Esophagus muscularis mucosa (tissue), 4 donors: ENCODE measurements around the gene MBIP. TPM values are rescaled to one million over a fixed set of nuclear protein-coding genes. Genes with fewer than 3 reads are reported as not detected.
A peak's percentile ranks its signal among the peaks of the same experiment; 100 is the strongest.

ENCODE experiments used
- DNase-seq: peaks from one replicate; pipeline ENCODE4 v3.0.0-alpha.2; 2017; ENCODE audit errors: extremely low spot score
- H3K27ac ChIP-seq, 4 donors: fragments of 200-600 bp; sonication (generic); replicated peaks in 1 of 4; 1 replicate in 3 of 4; 2 replicates in 1 of 4; pipeline ENCODE4 v1.5.1; 2016 to 2019; ENCODE audit warnings: mild to moderate bottlenecking in 1 of 4
- H3K27me3 ChIP-seq, 4 donors: fragments of 200-600 bp; sonication (generic); one replicate each; pipeline versions ENCODE4 v1.5.1 to v1.6.0; 2016 to 2019
- H3K36me3 ChIP-seq, 4 donors: fragments of 200-600 bp; sonication (generic); one replicate each; pipeline ENCODE4 v1.5.1; 2016 to 2019
- H3K4me1 ChIP-seq, 4 donors: fragments of 200-600 bp; sonication (generic); one replicate each; pipeline ENCODE4 v1.5.1; 2016 to 2019
- H3K4me3 ChIP-seq, 4 donors: fragments of 200-600 bp; sonication (generic); 1 replicate in 2 of 4; 2 replicates in 2 of 4; pipeline ENCODE4 v1.5.1; 2016 to 2019; ENCODE audit warnings: mild to moderate bottlenecking in 4 of 4, moderate library complexity in 1 of 4
- H3K9me3 ChIP-seq, 4 donors: fragments of 200-600 bp; sonication (generic); 1 replicate in 3 of 4; 2 replicates in 1 of 4; pipeline ENCODE4 v1.5.1; 2016 to 2019
- EP300 ChIP-seq: sonication (generic); formaldehyde crosslinking; IDR thresholded peaks from one replicate; pipeline ENCODE4 v1.6.1; 2017; ENCODE audit warnings: antibody characterized with exemption
- POLR2A ChIP-seq: fragments of 450-650 bp; IDR thresholded peaks from one replicate; pipeline ENCODE4 v1.6.1; 2017; ENCODE audit warnings: antibody characterized with exemption, moderate library complexity, mild to moderate bottlenecking, low read depth
- POLR2AphosphoS5 ChIP-seq, 2 donors: sonication (generic); formaldehyde crosslinking; IDR thresholded peaks; one replicate each; pipeline ENCODE4 v1.6.1; 2017; ENCODE audit warnings: antibody characterized with exemption in 2 of 2
- WGBS: methylation state at CpG from one replicate; pipeline ENCODE4 v1.1.5; 2018; 5-methylcytosine and 5-hydroxymethylcytosine counted together
- intact Hi-C: fragments of 100-400 bp; cut with DNase I; formaldehyde crosslinking; loops from one replicate; pipeline ENCODE4 v1.15.1; 2023
- total RNA-seq, 4 donors: library from RNA; depleted of rRNA; stranded (reverse); fragments of >200 nt; gene quantifications; one replicate each; pipeline versions ENCODE4 v1.1.0 to v1.2.1, GENCODE V29; 2016
- TF ChIP-seq, protein P1 (sequence below), 3 experiments: fragments of 200-600 bp in 2 of 3; fragments of 450-650 bp in 1 of 3; sonication (generic) in 2 of 3; IDR thresholded peaks; one replicate each; pipeline ENCODE4 v1.5.1; 2017 to 2019; ENCODE audit warnings: antibody characterized with exemption in 3 of 3, mild to moderate bottlenecking in 2 of 3, moderate library complexity in 1 of 3

Gene MBIP, protein sequence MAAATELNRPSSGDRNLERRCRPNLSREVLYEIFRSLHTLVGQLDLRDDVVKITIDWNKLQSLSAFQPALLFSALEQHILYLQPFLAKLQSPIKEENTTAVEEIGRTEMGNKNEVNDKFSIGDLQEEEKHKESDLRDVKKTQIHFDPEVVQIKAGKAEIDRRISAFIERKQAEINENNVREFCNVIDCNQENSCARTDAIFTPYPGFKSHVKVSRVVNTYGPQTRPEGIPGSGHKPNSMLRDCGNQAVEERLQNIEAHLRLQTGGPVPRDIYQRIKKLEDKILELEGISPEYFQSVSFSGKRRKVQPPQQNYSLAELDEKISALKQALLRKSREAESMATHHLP
- 10 to 100 TPM; 10.8 to 16.2 (median 12.9) TPM for total RNA-seq

DNA sequence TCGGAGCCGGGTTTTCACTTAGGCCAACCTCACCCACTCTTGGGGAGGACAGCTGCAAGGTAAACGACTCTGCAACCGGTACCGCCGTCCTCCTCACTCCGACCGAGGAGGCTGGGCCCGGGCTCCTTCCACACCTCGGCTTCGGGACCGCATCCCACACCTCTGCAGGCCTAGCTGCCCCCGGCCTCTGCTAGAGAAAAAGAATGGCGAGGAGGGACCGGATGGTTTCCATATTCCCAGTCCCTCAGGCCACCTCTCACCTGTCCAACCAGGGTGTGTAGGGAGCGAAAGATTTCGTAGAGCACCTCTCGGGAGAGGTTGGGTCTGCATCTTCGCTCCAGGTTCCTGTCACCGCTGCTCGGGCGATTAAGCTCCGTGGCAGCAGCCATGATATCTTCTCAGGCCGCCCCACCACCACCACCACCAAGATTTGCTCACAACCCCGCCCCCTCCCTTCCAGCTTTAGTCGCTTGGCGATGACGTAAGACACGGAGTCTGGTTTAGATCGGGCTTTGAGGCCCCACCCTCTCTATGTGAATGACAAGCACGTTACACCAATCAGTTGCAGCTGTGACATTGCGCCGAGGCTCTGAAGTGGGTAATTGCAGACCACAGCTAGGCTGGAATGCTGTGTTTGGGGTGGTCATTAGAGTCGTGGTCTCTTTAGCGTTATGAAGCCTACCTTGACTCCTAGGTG is at the start of gene MBIP:
Gene MBIP, minus strand, starts transcription at position 438 of the 697 bp plus-strand sequence. Its CDS starts 49 bp downstream, at position 389.
- Histone ChIP-seq H3K4me3 (peak within 1 kb of the TSS; percentile 75 to 90 (median 84)), H3K9me3 (no peaks in the 10 kb centered on the region), H3K27ac (peak within 1 kb of the TSS; percentile 85 to 86 (median 86)), H3K4me1 (peaks cover 11 to 39% (median 25%) of the 10 kb centered on the region in 4 donors), H3K36me3 (no peaks in the 10 kb centered on the region), H3K27me3 (peaks cover 0 to 3% (median 0%) of the 10 kb centered on the region in 4 donors)
- WGBS, result under 1% methylated on average over 32 of the region's 35 CpGs
- peak; percentile 99 for DNase-seq
- TF ChIP-seq EP300 (no peak), POLR2AphosphoS5 (IDR thresholded peaks at IDR 0.05) (peak; percentile 72 to 81)
- intact Hi-C loops, result no loop called here

DNA sequence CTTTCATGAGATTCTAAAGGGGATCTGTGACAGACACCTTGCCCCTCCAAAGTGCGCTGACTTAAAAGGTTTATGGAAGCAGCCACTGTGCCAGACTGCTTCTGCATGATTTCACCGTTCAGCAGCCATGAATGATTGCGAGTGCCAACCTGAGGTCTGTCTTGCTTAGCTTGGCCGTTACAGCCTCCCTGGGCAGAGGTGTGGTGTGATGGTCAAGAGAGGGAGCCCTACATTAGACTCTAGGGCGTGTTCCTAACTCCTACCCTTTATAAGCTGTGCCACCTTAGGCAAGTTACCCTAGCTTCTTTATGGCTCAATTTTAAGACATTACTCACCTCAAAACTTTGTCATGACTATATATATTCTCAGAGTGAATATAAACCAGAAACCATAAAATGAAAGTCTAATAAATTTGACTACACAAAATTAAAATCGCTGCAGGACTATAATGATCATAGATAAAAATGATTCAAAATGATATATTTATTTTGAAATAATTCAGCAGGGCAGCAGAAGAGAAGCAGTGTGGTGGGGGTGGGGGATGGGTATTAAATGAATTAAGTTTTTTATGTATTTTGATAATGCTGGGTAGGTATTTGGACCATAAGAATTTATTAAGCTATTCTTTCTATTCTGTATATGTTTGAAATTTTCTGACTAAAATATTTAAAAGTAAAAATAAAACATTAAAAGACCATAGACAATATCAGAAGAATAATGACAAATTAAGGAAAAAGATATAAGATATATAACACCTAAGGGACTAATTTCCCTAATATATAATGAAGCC is 47.7 kb upstream of the MBIP start:
- 83% methylated on average over 6 of the region's 6 CpGs for WGBS
- intact Hi-C loops, result no loop called here
- no peak for DNase-seq
- Histone ChIP-seq H3K27me3 (no peaks in the 10 kb centered on the region), H3K36me3 (no peaks in the 10 kb centered on the region), H3K4me3 (no peak overlapping the region), H3K4me1 (no peaks in the 10 kb centered on the region), H3K9me3 (no peaks in the 10 kb centered on the region), H3K27ac (no peak overlapping the region)
- TF ChIP-seq POLR2A (no peak), EP300 (no peak), POLR2AphosphoS5 (IDR thresholded peaks at IDR 0.05) (no peak)
- TF ChIP-seq, protein P1, sequence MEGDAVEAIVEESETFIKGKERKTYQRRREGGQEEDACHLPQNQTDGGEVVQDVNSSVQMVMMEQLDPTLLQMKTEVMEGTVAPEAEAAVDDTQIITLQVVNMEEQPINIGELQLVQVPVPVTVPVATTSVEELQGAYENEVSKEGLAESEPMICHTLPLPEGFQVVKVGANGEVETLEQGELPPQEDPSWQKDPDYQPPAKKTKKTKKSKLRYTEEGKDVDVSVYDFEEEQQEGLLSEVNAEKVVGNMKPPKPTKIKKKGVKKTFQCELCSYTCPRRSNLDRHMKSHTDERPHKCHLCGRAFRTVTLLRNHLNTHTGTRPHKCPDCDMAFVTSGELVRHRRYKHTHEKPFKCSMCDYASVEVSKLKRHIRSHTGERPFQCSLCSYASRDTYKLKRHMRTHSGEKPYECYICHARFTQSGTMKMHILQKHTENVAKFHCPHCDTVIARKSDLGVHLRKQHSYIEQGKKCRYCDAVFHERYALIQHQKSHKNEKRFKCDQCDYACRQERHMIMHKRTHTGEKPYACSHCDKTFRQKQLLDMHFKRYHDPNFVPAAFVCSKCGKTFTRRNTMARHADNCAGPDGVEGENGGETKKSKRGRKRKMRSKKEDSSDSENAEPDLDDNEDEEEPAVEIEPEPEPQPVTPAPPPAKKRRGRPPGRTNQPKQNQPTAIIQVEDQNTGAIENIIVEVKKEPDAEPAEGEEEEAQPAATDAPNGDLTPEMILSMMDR (IDR thresholded peaks at IDR 0.05), result no peak

DNA sequence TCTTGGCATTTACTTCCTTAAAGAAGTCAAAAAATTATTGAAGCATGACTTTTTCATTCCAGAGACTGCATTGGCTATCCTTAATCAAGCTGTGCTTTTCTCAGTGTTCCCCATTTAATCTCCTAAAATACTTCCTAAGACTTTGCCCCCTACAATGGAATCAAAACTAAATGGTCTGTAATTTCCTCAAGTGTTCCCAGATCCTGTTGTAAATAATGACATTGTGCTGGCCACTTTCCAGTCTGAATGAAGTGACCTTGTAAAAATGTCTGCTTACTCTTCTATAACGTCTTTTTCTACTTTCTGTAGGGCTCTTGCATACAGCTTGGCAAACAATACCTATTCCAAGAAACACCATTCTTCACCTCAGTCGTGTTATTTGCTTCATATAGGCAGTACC is 45.3 kb upstream of the MBIP start:
- Histone ChIP-seq H3K4me1 (no peaks in the 10 kb centered on the region), H3K27ac (no peak overlapping the region), H3K4me3 (no peak overlapping the region), H3K9me3 (no peaks in the 10 kb centered on the region), H3K36me3 (no peaks in the 10 kb centered on the region), H3K27me3 (no peaks in the 10 kb centered on the region)
- intact Hi-C loops, result no loop called here
- TF ChIP-seq POLR2A (no peak), EP300 (no peak), POLR2AphosphoS5 (IDR thresholded peaks at IDR 0.05) (no peak)
- TF ChIP-seq, protein P1 (IDR thresholded peaks at IDR 0.05), result no peak
- 49% methylated on average over 2 of the region's 2 CpGs for WGBS
- peak; percentile 3 for DNase-seq

DNA sequence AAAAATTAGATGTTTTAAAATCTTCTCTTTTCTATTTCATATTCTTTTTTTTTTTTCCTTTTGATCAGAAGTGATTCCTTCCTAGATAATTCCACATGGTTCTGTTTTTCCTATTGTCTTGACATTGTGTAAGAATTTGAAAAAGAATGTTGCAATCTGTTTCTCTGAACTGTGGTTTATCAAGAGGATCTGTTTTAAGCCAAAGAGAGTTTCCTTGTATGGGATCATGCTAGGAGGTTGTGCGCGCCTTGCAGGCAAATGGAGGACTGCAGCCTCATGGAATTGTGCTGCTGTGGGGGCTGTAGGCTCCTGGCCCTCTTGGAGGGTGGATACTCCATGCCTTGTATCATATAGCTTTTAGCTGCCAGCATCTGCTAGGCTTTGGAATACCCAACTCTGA is 43.3 kb upstream of the MBIP start:
- H3K36me3 ChIP-seq, result no peaks in the 10 kb centered on the region
- intact Hi-C loops, result no loop called here
- DNase-seq, result peak; percentile 50
- TF ChIP-seq POLR2A (no peak), POLR2AphosphoS5 (IDR thresholded peaks at IDR 0.05) (no peak), EP300 (no peak)
- TF ChIP-seq, protein P1 (IDR thresholded peaks at IDR 0.05), result no peak
- 92% methylated on average over 2 of the region's 2 CpGs for WGBS
- H3K27ac ChIP-seq, result no peak overlapping the region
- no peaks in the 10 kb centered on the region for H3K4me1 ChIP-seq
- no peaks in the 10 kb centered on the region for H3K9me3 ChIP-seq
- no peak overlapping the region for H3K4me3 ChIP-seq
- no peaks in the 10 kb centered on the region for H3K27me3 ChIP-seq

DNA sequence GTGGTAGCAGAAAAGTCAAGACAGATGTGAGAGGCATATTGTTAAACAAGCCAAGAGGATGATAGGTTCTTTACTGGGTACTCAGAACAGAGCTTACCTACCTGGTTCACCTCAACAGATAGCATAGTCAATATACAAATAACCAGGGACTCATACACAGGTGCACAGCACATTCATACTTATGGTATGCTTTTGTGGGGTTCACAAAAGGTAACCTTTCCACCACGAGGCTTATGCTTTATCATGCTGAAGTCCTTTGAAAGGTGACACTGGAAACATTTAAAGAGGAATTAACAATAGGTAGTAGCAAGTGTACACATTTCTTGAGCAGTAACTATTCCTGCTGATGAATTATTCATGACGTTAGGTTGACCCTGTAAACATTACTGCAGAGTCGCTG is 42.2 kb upstream of the MBIP start:
- no peak overlapping the region for H3K27ac ChIP-seq
- H3K27me3 ChIP-seq, result no peaks in the 10 kb centered on the region
- no peaks in the 10 kb centered on the region for H3K36me3 ChIP-seq
- H3K9me3 ChIP-seq, result no peaks in the 10 kb centered on the region
- WGBS, result 70% methylated on average over 3 of the region's 3 CpGs
- H3K4me3 ChIP-seq, result no peak overlapping the region
- no peaks in the 10 kb centered on the region for H3K4me1 ChIP-seq
- DNase-seq, result no peak
- intact Hi-C loops, result no loop called here
- TF ChIP-seq EP300, result no peak
- TF ChIP-seq, protein P1 (IDR thresholded peaks at IDR 0.05), result no peak
- no peak for TF ChIP-seq POLR2AphosphoS5 (IDR thresholded peaks at IDR 0.05)
- no peak for TF ChIP-seq POLR2A
